A673 (cell line): ENCODE results near the gene SIK3. TPM values are rescaled to one million over a fixed set of nuclear protein-coding genes. Genes with fewer than 3 reads are reported as not detected.

Experiments used
- BruUV-seq: library from RNA; stranded (reverse); fragments of 400-500 nt; replicated peaks from 2 replicates; lab custom pipeline; 2021; lab: Mats Ljungman, UMichigan
- CTCF ChIA-PET: fragments of 300-600 bp; sonication (Branson Sonifier 250); formaldehyde crosslinking; loops from one replicate; lab custom pipeline; 2022; ENCODE audit warnings: antibody characterized with exemption; lab: Charles Lee
- POLR2A ChIA-PET: fragments of 300-600 bp; sonication (Branson Sonifier 250); formaldehyde crosslinking; loops from one replicate; lab custom pipeline; 2022; ENCODE audit warnings: antibody characterized with exemption; ENCODE audit not compliant: low non-redundant PET; lab: Charles Lee
- DNase-seq: peaks from one replicate; pipeline ENCODE4 v3.0.0-alpha.2; 2015; ENCODE audit warnings: low spot score
- H3K27ac ChIP-seq: fragments of 200-600 bp; sonication (generic); 2 replicates; pipeline ENCODE4 v1.5.1; 2016; ENCODE audit warnings: mixed run types, low read depth, mild to moderate bottlenecking, mixed read lengths, antibody characterized with exemption, low read length; ENCODE audit not compliant: poor library complexity, severe bottlenecking
- H3K27me3 ChIP-seq: fragments of 200-600 bp; sonication (generic); replicated peaks from 2 replicates; pipeline ENCODE4 v1.6.1; 2017; ENCODE audit warnings: mixed run types, low read depth, mild to moderate bottlenecking, mixed read lengths, antibody characterized with exemption, low read length; ENCODE audit not compliant: insufficient read depth, poor library complexity
- H3K36me3 ChIP-seq: fragments of 200-600 bp; sonication (generic); 2 replicates; pipeline ENCODE4 v1.6.1; 2016; ENCODE audit warnings: mixed run types, mild to moderate bottlenecking, mixed read lengths, antibody characterized with exemption, low read length; ENCODE audit not compliant: insufficient read depth, poor library complexity, severe bottlenecking
- H3K4me1 ChIP-seq: fragments of 200-600 bp; sonication (generic); 2 replicates; pipeline ENCODE4 v1.6.1; 2017; ENCODE audit warnings: mixed run types, mild to moderate bottlenecking, mixed read lengths, antibody characterized with exemption, low read length; ENCODE audit not compliant: insufficient read depth, poor library complexity, severe bottlenecking
- H3K4me3 ChIP-seq: fragments of 200-600 bp; sonication (generic); 2 replicates; pipeline ENCODE4 v1.5.1; 2016; ENCODE audit warnings: low read depth, mixed run types, mild to moderate bottlenecking, mixed read lengths, low read length; ENCODE audit not compliant: poor library complexity, severe bottlenecking
- H3K9me3 ChIP-seq: fragments of 200-600 bp; sonication (generic); 2 replicates; pipeline ENCODE4 v1.6.1; 2016; ENCODE audit warnings: mixed run types, low read depth, mild to moderate bottlenecking, mixed read lengths, antibody characterized with exemption, low read length; ENCODE audit not compliant: poor library complexity, severe bottlenecking
- EZH2 ChIP-seq: fragments of 200-600 bp; sonication (generic); IDR thresholded peaks from 2 replicates; pipeline ENCODE4 v1.6.1; 2017; ENCODE audit warnings: borderline replicate concordance, low read depth, mild to moderate bottlenecking, mixed read lengths, antibody characterized with exemption, low read length; ENCODE audit not compliant: poor library complexity, severe bottlenecking
- intact Hi-C: fragments of 100-400 bp; cut with micrococcal nuclease; formaldehyde crosslinking; loops from one replicate; pipeline ENCODE4 v1.10.0; 2022; ENCODE audit not compliant: unreplicated experiment
- total RNA-seq: library from RNA; stranded (reverse); gene quantifications from 2 replicates; pipeline ENCODE4 v1.2.3, GENCODE V29; 2021
- TF ChIP-seq, protein P1 (sequence below): fragments of 300-800, 200-600 bp; sonication (generic); conservative IDR thresholded peaks from 2 replicates; pipeline ENCODE4 v1.5.1; 2017; ENCODE audit warnings: low read depth, mild to moderate bottlenecking, antibody characterized with exemption, low read length, moderate library complexity, mixed read lengths

SIK3 gene
- total RNA-seq, 1 experiment from 2014 or later: 81.7 TPM

- ChIA-PET POLR2A (no interaction called here), CTCF (no interaction called here)
- intact Hi-C loops: no loop called here
- Histone ChIP-seq H3K36me3 (peaks cover 46% of the 10 kb centered on the region), H3K9me3 (no peaks in the 10 kb centered on the region), H3K27ac (no peak overlapping the region), H3K4me3 (no peak overlapping the region), H3K27me3 (no peaks in the 10 kb centered on the region), H3K4me1 (peaks cover 35% of the 10 kb centered on the region)
- no TSS peak for BruUV-seq
- DNase-seq: no peak
- TF ChIP-seq, protein P1, sequence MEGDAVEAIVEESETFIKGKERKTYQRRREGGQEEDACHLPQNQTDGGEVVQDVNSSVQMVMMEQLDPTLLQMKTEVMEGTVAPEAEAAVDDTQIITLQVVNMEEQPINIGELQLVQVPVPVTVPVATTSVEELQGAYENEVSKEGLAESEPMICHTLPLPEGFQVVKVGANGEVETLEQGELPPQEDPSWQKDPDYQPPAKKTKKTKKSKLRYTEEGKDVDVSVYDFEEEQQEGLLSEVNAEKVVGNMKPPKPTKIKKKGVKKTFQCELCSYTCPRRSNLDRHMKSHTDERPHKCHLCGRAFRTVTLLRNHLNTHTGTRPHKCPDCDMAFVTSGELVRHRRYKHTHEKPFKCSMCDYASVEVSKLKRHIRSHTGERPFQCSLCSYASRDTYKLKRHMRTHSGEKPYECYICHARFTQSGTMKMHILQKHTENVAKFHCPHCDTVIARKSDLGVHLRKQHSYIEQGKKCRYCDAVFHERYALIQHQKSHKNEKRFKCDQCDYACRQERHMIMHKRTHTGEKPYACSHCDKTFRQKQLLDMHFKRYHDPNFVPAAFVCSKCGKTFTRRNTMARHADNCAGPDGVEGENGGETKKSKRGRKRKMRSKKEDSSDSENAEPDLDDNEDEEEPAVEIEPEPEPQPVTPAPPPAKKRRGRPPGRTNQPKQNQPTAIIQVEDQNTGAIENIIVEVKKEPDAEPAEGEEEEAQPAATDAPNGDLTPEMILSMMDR: no peak
- TF ChIP-seq EZH2: no peak
Measured at GRCh38 chr11:116855413-116855812, 242.8 kb downstream of the SIK3 start.

DNA sequence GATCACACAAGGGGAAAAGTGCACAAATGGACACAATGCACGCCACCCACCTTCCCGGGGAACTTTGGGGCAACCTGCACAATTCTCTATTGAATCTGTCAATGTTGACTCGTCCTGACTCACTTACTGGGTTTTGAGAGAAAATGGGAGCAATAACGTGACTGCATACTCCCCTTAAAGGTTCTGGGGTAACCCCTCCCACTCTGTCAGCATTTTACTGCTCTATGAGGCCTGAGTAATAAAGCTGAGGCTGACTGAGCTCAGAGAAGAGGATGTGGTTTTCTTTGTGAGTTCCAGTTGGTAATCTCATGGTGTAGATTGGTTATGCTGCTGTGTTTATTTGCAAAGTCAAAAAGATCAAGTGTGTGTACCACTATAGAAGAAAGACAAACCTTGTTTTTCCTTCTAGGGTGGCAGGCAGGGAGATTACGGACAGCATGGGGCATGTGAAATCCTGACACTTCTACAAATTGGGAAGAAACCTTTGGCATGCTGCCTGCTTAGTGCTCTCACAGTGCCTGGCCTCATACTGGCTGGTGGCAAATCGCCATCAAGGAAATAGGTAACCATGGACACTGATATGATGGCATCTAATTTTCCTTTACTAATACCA, 244.7 kb downstream of the SIK3 start:
- POLR2A ChIA-PET: no interaction called here
- intact Hi-C loops: no loop called here
- TF ChIP-seq EZH2: no peak
- TF ChIP-seq, protein P1: no peak

GRCh38 chr11:116852261-116853031, 245.8 kb downstream of the SIK3 start:
- Histone ChIP-seq H3K9me3 (no peaks in the 10 kb centered on the region), H3K36me3 (peaks cover 35% of the 10 kb centered on the region), H3K4me3 (no peak overlapping the region), H3K27ac (peak overlapping the region; percentile 72), H3K27me3 (no peaks in the 10 kb centered on the region), H3K4me1 (peaks cover 35% of the 10 kb centered on the region)
- POLR2A ChIA-PET: interaction anchor here (0.7 kb wide), 1 partner anchor 146 kb away, joined by 3 read pairs; no protein-coding TSS in a partner anchor
- CTCF ChIA-PET: interaction anchor here (0.6 kb wide), 1 partner anchor 296 kb away, joined by 3 read pairs; no protein-coding TSS in a partner anchor
- intact Hi-C loops: no loop called here
- no peak for TF ChIP-seq EZH2
- TF ChIP-seq, protein P1: no peak
- BruUV-seq: no TSS peak
- no peak for DNase-seq

More for the DNA sequence above, 244.7 kb downstream of the SIK3 start:
- Histone ChIP-seq H3K9me3 (no peaks in the 10 kb centered on the region), H3K36me3 (peaks cover 38% of the 10 kb centered on the region), H3K4me3 (no peak overlapping the region), H3K27me3 (no peaks in the 10 kb centered on the region), H3K27ac (peak overlapping the region; percentile 72), H3K4me1 (peaks cover 35% of the 10 kb centered on the region)
- CTCF ChIA-PET: no interaction called here
- DNase-seq: peak; percentile 78
- no TSS peak for BruUV-seq
